HG03565 (cell line): ENCODE results near the gene PSORS1C2.

Source experiments
- ATAC-seq: cut with Tn5 transposase; IDR thresholded peaks from one replicate; pipeline ENCODE4 v1.9.1; 2021; ENCODE audit warnings: mild to moderate bottlenecking, moderate library complexity; ENCODE audit not compliant: unreplicated experiment

Gene PSORS1C2

GRCh38 chr6:31114970-31115849 lies 23.7 kb downstream of the PSORS1C2 start:
- no peak for ATAC-seq

DNA sequence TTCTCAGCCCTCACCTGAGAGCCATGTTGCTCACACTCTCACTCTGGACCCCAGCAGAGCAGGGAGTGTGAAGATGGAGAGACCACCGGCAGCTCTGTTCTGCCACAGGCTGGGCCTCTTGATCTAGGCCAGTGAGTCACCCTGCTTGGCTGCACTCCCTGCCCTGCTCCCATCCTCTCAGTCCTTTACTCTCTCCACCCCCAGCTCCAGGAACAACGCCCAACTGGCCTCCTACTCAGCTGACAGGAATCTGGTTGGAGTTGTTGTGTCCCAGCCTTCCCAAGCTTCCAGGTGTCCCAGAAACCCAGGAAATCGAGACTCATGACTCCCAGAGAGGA lies 24.4 kb downstream of the PSORS1C2 start, which contains the start of gene PSORS1C1:
TSS of gene PSORS1C1 (plus strand) at position 260 of the 338 bp plus-strand sequence. CDS start 14,833 bp downstream, outside the sequence.
- no peak for ATAC-seq

GRCh38 chr6:31113861-31114540 lies 24.9 kb downstream of the PSORS1C2 start:
- no peak for ATAC-seq

DNA sequence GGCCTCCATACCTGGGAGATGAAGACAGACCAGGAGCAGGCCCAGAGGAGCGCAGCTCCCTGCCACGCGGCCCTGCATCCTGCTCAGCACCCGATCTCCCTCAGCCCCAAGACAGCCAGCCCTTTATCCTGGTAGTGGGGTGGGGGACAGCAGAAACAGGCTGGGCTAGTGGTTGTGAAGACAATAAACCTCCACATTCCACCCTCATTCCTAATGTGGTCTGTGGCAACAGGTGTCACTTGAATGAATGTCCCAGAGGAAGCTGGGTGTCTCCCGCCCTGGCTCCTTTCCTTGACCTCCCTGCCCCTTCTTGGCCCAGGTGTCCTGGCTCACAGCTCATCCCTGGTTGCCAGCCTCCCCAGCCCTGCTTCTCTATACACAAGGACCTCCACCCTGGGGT lies 26.4 kb downstream of the PSORS1C2 start, which contains the start of gene C6orf15:
TSS of gene C6orf15 (minus strand) at position 98 of the 400 bp plus-strand sequence. CDS start at position 78, 20 bp downstream.
- no peak for ATAC-seq

GRCh38 chr6:31111712-31112111 lies 27.2 kb downstream of the PSORS1C2 start:
- ATAC-seq, result no peak

DNA sequence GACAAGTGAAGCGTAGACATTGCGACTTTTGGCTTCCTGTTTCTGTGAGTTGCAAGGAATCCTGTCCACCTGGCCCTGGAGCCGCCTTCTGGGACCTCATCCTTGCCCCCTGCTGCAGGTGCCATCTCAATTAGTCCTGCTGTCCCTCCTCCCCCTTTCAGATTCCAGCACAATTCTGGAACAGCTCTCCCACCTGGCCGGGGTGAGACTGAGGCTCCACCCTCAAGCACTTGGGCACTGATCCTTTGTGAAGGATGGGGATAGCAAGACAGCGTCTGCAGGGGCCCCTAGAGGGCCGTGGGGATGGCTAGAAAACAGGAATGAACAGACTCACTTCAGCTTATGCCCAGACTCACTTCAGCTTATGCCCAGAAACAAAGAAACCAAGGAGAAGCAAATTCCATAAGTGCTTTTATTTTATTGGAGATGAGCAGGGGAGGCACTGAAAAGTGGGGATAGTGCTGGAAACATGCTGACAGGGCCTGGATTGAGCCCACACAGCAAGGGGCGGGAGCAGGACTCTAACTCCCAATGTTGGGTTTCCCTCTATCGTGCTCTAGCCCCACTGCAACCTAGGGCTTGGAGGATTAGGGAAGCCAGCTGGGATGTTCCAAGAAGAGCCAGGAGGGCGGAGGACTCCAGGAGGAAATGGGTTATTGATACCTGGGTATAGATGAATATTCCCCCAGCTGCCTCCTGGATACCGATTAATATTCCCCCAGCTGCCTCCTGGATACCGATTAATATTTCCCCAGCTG lies 27.9 kb downstream of the PSORS1C2 start:
- ATAC-seq, result no peak

- no peak for ATAC-seq
Observed at GRCh38 chr6:31107052-31107451, 31.8 kb downstream of the PSORS1C2 start.

DNA sequence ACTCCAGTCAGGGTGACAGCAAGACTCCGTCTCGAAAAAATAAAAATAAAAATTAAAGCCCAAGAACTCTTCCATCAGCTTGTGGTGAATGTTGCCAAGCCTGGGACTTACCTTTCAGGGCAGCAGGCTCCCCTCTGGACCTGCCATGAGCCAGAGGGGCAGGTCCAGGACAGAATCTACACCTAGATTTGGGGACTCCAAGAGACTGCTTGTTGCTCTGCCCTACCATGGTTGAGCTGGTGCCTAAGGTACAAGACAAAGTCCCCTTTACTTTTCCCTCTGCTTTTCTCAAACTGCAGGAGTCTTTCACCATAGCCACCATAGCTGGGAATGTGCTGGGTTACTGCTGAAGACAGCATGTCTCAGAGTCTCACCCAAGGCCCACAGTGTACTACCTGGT lies 35.7 kb downstream of the PSORS1C2 start:
- no peak for ATAC-seq

DNA sequence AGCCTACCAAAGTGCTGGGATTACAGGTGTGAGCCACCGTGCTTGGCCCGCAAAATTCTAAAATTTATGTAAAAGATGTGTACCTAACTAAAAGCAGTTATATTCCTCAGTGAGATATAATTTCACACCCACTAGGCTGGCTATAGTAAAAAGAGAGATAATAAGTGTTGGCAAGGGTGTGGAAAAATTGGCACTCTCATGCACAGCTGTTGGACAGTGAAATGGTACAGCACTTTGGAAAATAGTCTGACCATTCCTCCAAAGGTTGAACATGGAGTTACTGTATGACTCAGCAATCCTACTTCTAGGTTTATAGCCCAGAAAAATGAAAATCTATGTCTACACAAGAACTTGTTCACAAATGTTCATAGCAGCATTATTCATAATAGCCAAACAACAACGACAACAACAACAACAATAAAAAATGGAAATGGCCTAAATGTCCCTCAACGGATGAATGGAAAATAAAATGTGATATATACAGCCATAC lies 40.4 kb downstream of the PSORS1C2 start:
- no peak for ATAC-seq

- no peak for ATAC-seq
Observed at GRCh38 chr6:31096656-31097055, 42.2 kb downstream of the PSORS1C2 start.

DNA sequence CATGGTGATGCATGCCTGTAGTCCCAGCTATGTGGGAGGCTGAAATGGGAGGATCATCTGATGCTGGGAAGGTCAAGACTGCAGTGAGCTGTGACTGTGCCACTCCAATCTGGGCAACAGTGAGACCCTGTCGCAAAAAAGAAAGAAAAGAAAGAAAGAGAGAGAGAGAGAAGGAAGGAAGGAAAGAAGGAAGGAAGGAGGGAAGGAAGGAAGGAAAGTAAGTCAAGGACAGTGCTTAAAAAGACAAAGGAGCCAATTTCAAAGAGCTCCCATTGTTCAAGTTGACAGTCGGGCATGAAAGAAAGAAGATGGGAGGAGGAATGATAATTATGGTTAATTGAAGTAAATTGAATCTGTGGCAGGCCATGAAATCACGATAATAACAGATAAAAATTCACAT lies 42.7 kb downstream of the PSORS1C2 start:
- no peak for ATAC-seq

- ATAC-seq, result no peak
Observed at GRCh38 chr6:31094389-31094881, 44.4 kb downstream of the PSORS1C2 start.

GRCh38 chr6:31092769-31093505 lies 45.9 kb downstream of the PSORS1C2 start:
- ATAC-seq, result no peak

DNA sequence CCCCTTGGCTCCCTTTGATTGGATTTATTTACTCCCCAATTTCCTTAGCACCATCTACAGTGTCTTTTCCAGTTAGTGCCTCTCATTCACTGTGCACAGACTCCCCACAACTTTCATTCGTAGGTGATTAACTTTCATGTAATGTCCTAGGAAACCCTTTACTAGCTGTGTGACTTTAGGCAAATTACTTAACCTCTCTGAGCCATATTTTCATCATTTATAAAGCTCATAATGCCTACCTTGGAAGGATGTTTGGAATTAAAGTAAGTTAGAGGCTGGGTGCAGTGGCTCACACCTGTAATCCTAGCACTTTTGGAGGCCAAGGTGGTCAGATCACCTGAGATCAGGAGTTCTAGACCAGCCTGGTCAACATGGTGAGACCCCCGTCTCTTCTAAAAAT lies 46.6 kb downstream of the PSORS1C2 start:
- no peak for ATAC-seq

GRCh38 chr6:31091680-31092079 lies 47.2 kb downstream of the PSORS1C2 start:
- ATAC-seq, result no peak

DNA sequence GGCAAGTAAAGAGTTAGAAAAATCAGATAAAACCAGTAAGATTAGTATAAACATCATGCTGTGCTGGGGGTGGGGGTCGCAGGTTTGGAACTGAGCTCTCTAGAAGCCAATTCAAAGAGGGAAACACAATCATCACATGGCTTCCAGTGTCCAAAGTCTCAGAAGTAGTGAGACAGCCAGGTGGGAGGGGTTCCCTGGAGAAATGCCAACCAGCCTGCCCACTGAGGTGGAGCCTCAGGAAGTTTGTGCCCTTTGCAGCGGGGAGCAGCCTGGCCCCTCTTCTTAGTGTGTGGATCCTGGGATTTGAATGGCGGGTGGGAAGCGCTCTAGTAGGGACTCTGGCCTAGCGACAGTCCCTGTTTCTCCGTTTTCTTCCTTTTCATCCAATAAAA lies 47.9 kb downstream of the PSORS1C2 start:
- no peak for ATAC-seq

GRCh38 chr6:31090275-31090972 lies 48.4 kb downstream of the PSORS1C2 start:
- no peak for ATAC-seq
